GM23338 (cell line): Measurements from ENCODE around the gene SPATA1. TPM values are rescaled to one million over a fixed set of nuclear protein-coding genes. Genes with fewer than 3 reads are reported as not detected.

Experiments
- ATAC-seq: fragments of 200-7000 bp; cut with Tn5 transposase; 3 replicates; pipeline ENCODE4 v1.9.1; 2020
- DNase-seq: peaks from one replicate; pipeline ENCODE4 v3.0.0-alpha.2; 2015; ENCODE audit warnings: low spot score
- H2AFZ ChIP-seq: fragments of 200-600 bp; sonication (generic); 2 replicates; pipeline ENCODE4 v1.8.0; 2016; ENCODE audit warnings: antibody characterized with exemption, mild to moderate bottlenecking, moderate library complexity
- H3F3A ChIP-seq: fragments of 200-600 bp; sonication (generic); replicated peaks from 2 replicates; pipeline ENCODE4 v1.8.0; 2017; ENCODE audit warnings: antibody characterized with exemption, mixed run types, low read depth
- H3K27ac ChIP-seq: fragments of 200-600 bp; sonication (generic); 2 replicates; pipeline ENCODE4 v1.6.1; 2016; ENCODE audit warnings: low read depth
- H3K27me3 ChIP-seq: fragments of 200-600 bp; sonication (generic); 2 replicates; pipeline ENCODE4 v1.8.0; 2016; ENCODE audit warnings: mild to moderate bottlenecking, mixed run types, moderate library complexity; ENCODE audit not compliant: insufficient read depth
- H3K36me3 ChIP-seq: fragments of 200-600 bp; sonication (generic); 2 replicates; pipeline ENCODE4 v1.8.0; 2016; ENCODE audit warnings: mild to moderate bottlenecking; ENCODE audit not compliant: insufficient read depth
- H3K4me1 ChIP-seq: fragments of 200-600 bp; sonication (generic); 2 replicates; pipeline ENCODE4 v1.8.0; 2016; ENCODE audit warnings: mild to moderate bottlenecking, moderate library complexity; ENCODE audit not compliant: insufficient read depth
- H3K4me2 ChIP-seq: fragments of 200-600 bp; sonication (generic); 2 replicates; pipeline ENCODE4 v1.7.1; 2017; ENCODE audit warnings: mixed run types
- H3K4me3 ChIP-seq: fragments of 200-600 bp; sonication (generic); 2 replicates; pipeline ENCODE4 v1.6.1; 2016; ENCODE audit warnings: mixed run types
- H3K79me2 ChIP-seq: fragments of 200-600 bp; sonication (generic); replicated peaks from 2 replicates; pipeline ENCODE4 v1.8.0; 2017; ENCODE audit warnings: mild to moderate bottlenecking; ENCODE audit not compliant: insufficient read depth
- H3K9me2 ChIP-seq: fragments of 200-600 bp; sonication (generic); 2 replicates; pipeline ENCODE4 v1.8.0; 2017; ENCODE audit not compliant: insufficient read depth
- H4K20me1 ChIP-seq: fragments of 200-600 bp; sonication (generic); replicated peaks from 2 replicates; pipeline ENCODE4 v1.8.0; 2017; ENCODE audit warnings: mild to moderate bottlenecking; ENCODE audit not compliant: insufficient read depth
- H3K27ac Mint-ChIP-seq: 2 replicates; pipeline ENCODE4 v1.8.0; 2020; ENCODE audit warnings: inconsistent platforms, mild to moderate bottlenecking, moderate library complexity, mixed read lengths
- H3K27me3 Mint-ChIP-seq: 3 replicates; pipeline ENCODE4 v1.8.0; 2022; ENCODE audit warnings: low read depth, mild to moderate bottlenecking, moderate library complexity, mixed read lengths, inconsistent platforms; ENCODE audit not compliant: insufficient read depth, poor library complexity
- H3K36me3 Mint-ChIP-seq: 3 replicates; pipeline ENCODE4 v1.8.0; 2021; ENCODE audit warnings: low read depth, mild to moderate bottlenecking, inconsistent platforms, moderate library complexity, mixed read lengths
- H3K4me1 Mint-ChIP-seq: 3 replicates; pipeline ENCODE4 v1.8.0; 2020; ENCODE audit warnings: mild to moderate bottlenecking, inconsistent platforms, mixed read lengths
- H3K4me3 Mint-ChIP-seq: 3 replicates; pipeline ENCODE4 v1.8.0; 2021; ENCODE audit warnings: moderate library complexity, mild to moderate bottlenecking, inconsistent platforms, mixed read lengths
- H3K9me3 Mint-ChIP-seq: 3 replicates; pipeline ENCODE4 v1.8.0; 2020; ENCODE audit warnings: moderate library complexity, mild to moderate bottlenecking, inconsistent platforms, mixed read lengths
- CREB1 ChIP-seq: fragments of 250-450 bp; sonication (Bioruptor Pico); IDR thresholded peaks from 2 replicates; pipeline ENCODE4 v1.5.0; 2020; ENCODE audit warnings: low read depth, mild to moderate bottlenecking, moderate library complexity
- ETS1 ChIP-seq: IDR thresholded peaks from 2 replicates; pipeline ENCODE4 v1.6.1; 2016; ENCODE audit warnings: antibody characterized with exemption
- EZH2 ChIP-seq: fragments of 200-600 bp; sonication (generic); IDR thresholded peaks from one replicate; pipeline ENCODE4 v1.8.0; 2017; ENCODE audit warnings: antibody characterized with exemption, mild to moderate bottlenecking, low read depth; ENCODE audit not compliant: unreplicated experiment
- JUNB ChIP-seq: IDR thresholded peaks from one replicate; pipeline ENCODE4 v1.6.1; 2016; ENCODE audit warnings: antibody characterized with exemption; ENCODE audit not compliant: unreplicated experiment
- NANOG ChIP-seq: IDR thresholded peaks from 2 replicates; pipeline ENCODE4 v1.6.1; 2016; ENCODE audit warnings: antibody characterized with exemption, borderline replicate concordance
- POLR2AphosphoS5 ChIP-seq: IDR thresholded peaks from 2 replicates; pipeline ENCODE4 v1.6.1; 2016; ENCODE audit warnings: antibody characterized with exemption, low read depth
- ZNF114 ChIP-seq: fragments of 250-450 bp; sonication (Bioruptor Pico); IDR thresholded peaks from 2 replicates; pipeline ENCODE4 v1.5.0; 2020; ENCODE audit warnings: mild to moderate bottlenecking, moderate library complexity
- ZNF331 ChIP-seq: fragments of 250-450 bp; sonication (Bioruptor Pico); IDR thresholded peaks from 2 replicates; pipeline ENCODE4 v1.5.0; 2020; ENCODE audit warnings: low read depth, mild to moderate bottlenecking, moderate library complexity
- ZNF462 ChIP-seq: fragments of 250-450 bp; sonication (Bioruptor Pico); IDR thresholded peaks from 2 replicates; pipeline ENCODE4 v1.5.0; 2020; ENCODE audit warnings: mild to moderate bottlenecking, moderate library complexity
- long read RNA-seq: library from polyadenylated mRNA; unstranded; transcript quantifications from one replicate; pipeline ENCODE4 v2.0.0, GENCODE V29; 2020; ENCODE audit not compliant: unreplicated experiment
- polyA plus RNA-seq: library from polyadenylated mRNA; unstranded; fragments of >200 nt; fragmentation: Nextera tagmentation; extraction: Ambion mirVana; gene quantifications from 2 replicates; pipeline ENCODE4 v1.2.1, GENCODE V29; 2016
- total RNA-seq: library from RNA; depleted of rRNA; stranded (reverse); fragments of >200 nt; shearing (Covaris generic); gene quantifications from 2 replicates; pipeline ENCODE4 v1.2.3, GENCODE V29; 2014; rRNA removed
- TF ChIP-seq, protein P1 (sequence below): IDR thresholded peaks from one replicate; pipeline ENCODE4 v1.6.1; 2018; ENCODE audit warnings: antibody characterized with exemption; ENCODE audit not compliant: unreplicated experiment

The SPATA1 gene
- total RNA-seq (not detected in 2 replicates), polyA plus RNA-seq (2.8 and 3.3 TPM in 2 replicates)
- long read RNA-seq = 0 reads

- Histone ChIP-seq H3K27ac (peak within 1 kb of the TSS; percentile 71), H3K4me1 (peaks cover 34% of the 10 kb centered on the region), H3K4me3 (peak within 1 kb of the TSS; percentile 96), H3K79me2 (peaks cover 40% of the 10 kb centered on the region), H3K36me3 (no peaks in the 10 kb centered on the region), H3K27me3 (peaks cover 12% of the 10 kb centered on the region), H3K9me2 (no peaks in the 10 kb centered on the region; the same call in 1 of the 2 replicates), H2AFZ (peak within 1 kb of the TSS; percentile 85), H4K20me1 (peaks cover 11% of the 10 kb centered on the region; the same call in 1 of the 2 replicates), H3F3A (no peaks in the 10 kb centered on the region), H3K4me2 (peak within 1 kb of the TSS; percentile 99)
- Mint-ChIP-seq H3K9me3 (peaks cover 9% of the 10 kb centered on the region; the same call in 1 of the 3 replicates), H3K27ac (peak within 1 kb of the TSS; percentile 95), H3K36me3 (peaks cover 17% of the 10 kb centered on the region), H3K4me3 (peak within 1 kb of the TSS; percentile 93), H3K27me3 (peaks cover 12% of the 10 kb centered on the region), H3K4me1 (peaks cover 28% of the 10 kb centered on the region)
- no peak for TF ChIP-seq ZNF331 (CRISPR knock-in tag)
- peak; percentile 70 for TF ChIP-seq POLR2AphosphoS5
- ATAC-seq = peak; percentile 89
- peak; percentile 98 for DNase-seq
Measured at GRCh38 chr1:84506002-84506728, at the start of gene SPATA1, which contains the start of gene GNG5. SPATA1 (plus strand) TSS chr1:84506386; CDS start chr1:84516360, 9,974 bp downstream. GNG5 (minus strand) TSS chr1:84506581; CDS start chr1:84506091, 490 bp downstream.

DNA sequence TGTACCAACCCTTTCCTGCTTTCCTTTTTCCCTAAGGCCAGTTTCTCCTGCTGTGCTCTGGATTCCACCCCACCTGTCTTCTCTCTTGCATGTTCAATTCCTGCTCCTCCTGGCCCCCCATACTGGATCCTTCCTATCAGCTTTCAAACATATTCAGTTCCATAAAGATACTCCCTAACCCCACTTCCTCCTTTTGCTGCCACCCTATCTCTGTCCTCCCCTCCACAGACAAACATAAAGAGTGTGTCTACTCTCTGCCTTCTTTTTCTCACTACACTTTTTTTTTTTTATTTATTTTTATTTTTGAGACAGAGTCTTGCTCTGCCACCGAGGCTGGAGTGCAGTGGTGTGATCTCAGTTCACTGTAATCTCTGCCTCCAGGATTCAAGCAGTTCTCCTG, 44.1 kb upstream of the SPATA1 start:
- no peak overlapping the region for H3K4me3 Mint-ChIP-seq
- H3K9me2 ChIP-seq = no peaks in the 10 kb centered on the region
- no peaks in the 10 kb centered on the region for H3K79me2 ChIP-seq
- no peak overlapping the region for H3K27ac Mint-ChIP-seq
- H3K4me2 ChIP-seq = no peak overlapping the region
- H3K27ac ChIP-seq = no peak overlapping the region
- peaks cover 9% of the 10 kb centered on the region for H3K27me3 ChIP-seq
- no peak overlapping the region for H2AFZ ChIP-seq
- H3K36me3 Mint-ChIP-seq = no peaks in the 10 kb centered on the region
- no peak for DNase-seq
- no peaks in the 10 kb centered on the region for H3K4me1 ChIP-seq
- no peak for ATAC-seq
- no peaks in the 10 kb centered on the region for H3K4me1 Mint-ChIP-seq
- no peaks in the 10 kb centered on the region for H3K36me3 ChIP-seq
- H3K9me3 Mint-ChIP-seq = no peaks in the 10 kb centered on the region
- H3K4me3 ChIP-seq = no peak overlapping the region
- H3F3A ChIP-seq = no peaks in the 10 kb centered on the region
- peaks cover 2% of the 10 kb centered on the region for H3K27me3 Mint-ChIP-seq
- H4K20me1 ChIP-seq = no peaks in the 10 kb centered on the region
- TF ChIP-seq, protein P1, sequence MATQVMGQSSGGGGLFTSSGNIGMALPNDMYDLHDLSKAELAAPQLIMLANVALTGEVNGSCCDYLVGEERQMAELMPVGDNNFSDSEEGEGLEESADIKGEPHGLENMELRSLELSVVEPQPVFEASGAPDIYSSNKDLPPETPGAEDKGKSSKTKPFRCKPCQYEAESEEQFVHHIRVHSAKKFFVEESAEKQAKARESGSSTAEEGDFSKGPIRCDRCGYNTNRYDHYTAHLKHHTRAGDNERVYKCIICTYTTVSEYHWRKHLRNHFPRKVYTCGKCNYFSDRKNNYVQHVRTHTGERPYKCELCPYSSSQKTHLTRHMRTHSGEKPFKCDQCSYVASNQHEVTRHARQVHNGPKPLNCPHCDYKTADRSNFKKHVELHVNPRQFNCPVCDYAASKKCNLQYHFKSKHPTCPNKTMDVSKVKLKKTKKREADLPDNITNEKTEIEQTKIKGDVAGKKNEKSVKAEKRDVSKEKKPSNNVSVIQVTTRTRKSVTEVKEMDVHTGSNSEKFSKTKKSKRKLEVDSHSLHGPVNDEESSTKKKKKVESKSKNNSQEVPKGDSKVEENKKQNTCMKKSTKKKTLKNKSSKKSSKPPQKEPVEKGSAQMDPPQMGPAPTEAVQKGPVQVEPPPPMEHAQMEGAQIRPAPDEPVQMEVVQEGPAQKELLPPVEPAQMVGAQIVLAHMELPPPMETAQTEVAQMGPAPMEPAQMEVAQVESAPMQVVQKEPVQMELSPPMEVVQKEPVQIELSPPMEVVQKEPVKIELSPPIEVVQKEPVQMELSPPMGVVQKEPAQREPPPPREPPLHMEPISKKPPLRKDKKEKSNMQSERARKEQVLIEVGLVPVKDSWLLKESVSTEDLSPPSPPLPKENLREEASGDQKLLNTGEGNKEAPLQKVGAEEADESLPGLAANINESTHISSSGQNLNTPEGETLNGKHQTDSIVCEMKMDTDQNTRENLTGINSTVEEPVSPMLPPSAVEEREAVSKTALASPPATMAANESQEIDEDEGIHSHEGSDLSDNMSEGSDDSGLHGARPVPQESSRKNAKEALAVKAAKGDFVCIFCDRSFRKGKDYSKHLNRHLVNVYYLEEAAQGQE = no peak
- TF ChIP-seq EZH2 (no peak), NANOG (no peak), ETS1 (no peak), ZNF114 (CRISPR knock-in tag) (no peak), ZNF462 (CRISPR knock-in tag) (no peak), JUNB (no peak), POLR2AphosphoS5 (no peak), CREB1 (CRISPR knock-in tag) (no peak)
